ENCODE measurements around the gene NPHP1. TPM values are rescaled to one million over a fixed set of nuclear protein-coding genes. Genes with fewer than 3 reads are reported as not detected.

The NPHP1 gene
- total RNA-seq, 1 donor from 2014 or later = 2.6 TPM

DNA sequence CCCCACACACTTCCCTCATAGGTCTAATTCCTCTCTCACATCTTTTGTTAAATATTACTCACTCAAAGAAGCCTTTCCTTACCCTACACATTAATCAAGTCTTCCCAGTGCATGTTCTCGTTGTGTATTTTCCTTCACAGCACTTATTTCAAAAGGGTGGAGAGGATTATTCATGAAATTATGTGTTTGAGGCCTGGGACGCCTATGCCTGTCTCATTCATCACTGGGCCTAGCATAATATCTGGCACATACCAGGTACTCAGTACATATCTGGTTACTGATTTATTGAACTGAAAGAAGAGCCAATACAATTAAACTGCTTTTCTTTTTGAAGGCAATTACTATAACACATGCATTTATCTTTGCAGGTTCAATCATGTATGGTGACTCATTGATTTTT lies 74.1 kb downstream of the NPHP1 start:
- H3K27me3 Mint-ChIP-seq (ENCODE audit: low read depth) = no peaks in the 10 kb centered on the region
- H3K9me3 Mint-ChIP-seq (ENCODE audit: low read depth) = peaks cover 21% of the 10 kb centered on the region
- TF ChIP-seq, protein P1, sequence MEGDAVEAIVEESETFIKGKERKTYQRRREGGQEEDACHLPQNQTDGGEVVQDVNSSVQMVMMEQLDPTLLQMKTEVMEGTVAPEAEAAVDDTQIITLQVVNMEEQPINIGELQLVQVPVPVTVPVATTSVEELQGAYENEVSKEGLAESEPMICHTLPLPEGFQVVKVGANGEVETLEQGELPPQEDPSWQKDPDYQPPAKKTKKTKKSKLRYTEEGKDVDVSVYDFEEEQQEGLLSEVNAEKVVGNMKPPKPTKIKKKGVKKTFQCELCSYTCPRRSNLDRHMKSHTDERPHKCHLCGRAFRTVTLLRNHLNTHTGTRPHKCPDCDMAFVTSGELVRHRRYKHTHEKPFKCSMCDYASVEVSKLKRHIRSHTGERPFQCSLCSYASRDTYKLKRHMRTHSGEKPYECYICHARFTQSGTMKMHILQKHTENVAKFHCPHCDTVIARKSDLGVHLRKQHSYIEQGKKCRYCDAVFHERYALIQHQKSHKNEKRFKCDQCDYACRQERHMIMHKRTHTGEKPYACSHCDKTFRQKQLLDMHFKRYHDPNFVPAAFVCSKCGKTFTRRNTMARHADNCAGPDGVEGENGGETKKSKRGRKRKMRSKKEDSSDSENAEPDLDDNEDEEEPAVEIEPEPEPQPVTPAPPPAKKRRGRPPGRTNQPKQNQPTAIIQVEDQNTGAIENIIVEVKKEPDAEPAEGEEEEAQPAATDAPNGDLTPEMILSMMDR (IDR thresholded peaks at IDR 0.05) = no peak
- peaks cover 5% of the 10 kb centered on the region for H3K4me1 Mint-ChIP-seq (ENCODE audit: low read depth)
- no peak for DNase-seq (ENCODE audit: low spot score)
- peaks cover 6% of the 10 kb centered on the region for H3K36me3 Mint-ChIP-seq (ENCODE audit: low read depth)
- no peak overlapping the region for H3K27ac Mint-ChIP-seq (ENCODE audit: unreplicated experiment)
- no peak overlapping the region for H3K4me3 Mint-ChIP-seq (ENCODE audit: unreplicated experiment)

- no peaks in the 10 kb centered on the region for H3K27me3 Mint-ChIP-seq (ENCODE audit: low read depth)
- H3K27ac Mint-ChIP-seq (ENCODE audit: unreplicated experiment) = no peak overlapping the region
- DNase-seq (ENCODE audit: low spot score) = no peak
- TF ChIP-seq, protein P1 (IDR thresholded peaks at IDR 0.05) = no peak
- H3K4me3 Mint-ChIP-seq (ENCODE audit: unreplicated experiment) = no peak overlapping the region
- peaks cover 14% of the 10 kb centered on the region for H3K4me1 Mint-ChIP-seq (ENCODE audit: low read depth)
- no peaks in the 10 kb centered on the region for H3K9me3 Mint-ChIP-seq (ENCODE audit: low read depth)
- peaks cover under 1% of the 10 kb centered on the region for H3K36me3 Mint-ChIP-seq (ENCODE audit: low read depth)
These were observed 77.9 kb downstream of the NPHP1 start for GRCh38 chr2:110126906-110127305.

GRCh38 chr2:110126086-110126773 lies 78.6 kb downstream of the NPHP1 start:
- Mint-ChIP-seq H3K36me3 (ENCODE audit: low read depth) (no peaks in the 10 kb centered on the region), H3K27me3 (ENCODE audit: low read depth) (no peaks in the 10 kb centered on the region)
- no peak for DNase-seq (ENCODE audit: low spot score)

DNA sequence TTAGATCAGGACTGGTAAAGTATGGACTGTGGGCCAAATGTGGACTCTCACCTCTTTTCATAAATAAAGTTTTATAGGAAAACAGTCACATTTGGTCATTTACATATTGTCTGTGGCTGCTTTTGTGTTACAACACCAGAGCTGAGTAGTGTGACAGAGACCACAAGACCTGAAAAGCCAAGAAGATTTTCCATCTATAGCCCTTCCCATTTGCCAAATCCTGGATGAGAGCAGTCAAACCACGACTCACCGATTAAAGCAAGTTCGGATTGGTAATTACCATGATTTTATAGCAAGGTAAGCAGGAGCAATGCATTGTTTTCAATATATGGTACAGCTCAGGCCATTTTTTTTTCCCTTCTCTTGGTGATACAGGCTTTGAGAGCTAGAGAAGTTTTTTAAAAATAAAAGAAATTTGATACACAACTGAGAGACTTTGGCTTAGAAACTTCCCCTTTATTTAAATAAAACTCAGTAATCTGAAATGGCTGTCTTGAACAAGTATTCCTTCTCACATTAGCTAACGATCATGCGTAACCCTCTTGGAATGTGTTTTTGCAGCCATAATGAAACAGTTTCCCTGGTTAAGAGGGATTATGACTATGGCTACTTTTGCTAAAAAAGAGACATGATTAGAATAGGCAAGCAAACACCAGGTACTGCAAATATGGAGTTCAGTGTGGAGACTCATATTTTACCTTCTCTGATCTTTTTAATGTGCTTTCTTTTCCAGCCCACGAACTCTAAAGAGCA lies 79.7 kb downstream of the NPHP1 start:
- Mint-ChIP-seq H3K27me3 (ENCODE audit: low read depth) (no peaks in the 10 kb centered on the region), H3K9me3 (ENCODE audit: low read depth) (no peaks in the 10 kb centered on the region), H3K36me3 (ENCODE audit: low read depth) (no peaks in the 10 kb centered on the region), H3K4me3 (ENCODE audit: unreplicated experiment) (no peak overlapping the region), H3K4me1 (ENCODE audit: low read depth) (peaks cover 17% of the 10 kb centered on the region), H3K27ac (ENCODE audit: unreplicated experiment) (no peak overlapping the region)
- TF ChIP-seq, protein P1 (IDR thresholded peaks at IDR 0.05) = no peak
- DNase-seq (ENCODE audit: low spot score) = no peak

More at GRCh38 chr2:110126086-110126773, 78.6 kb downstream of the NPHP1 start:
- TF ChIP-seq, protein P1 (IDR thresholded peaks at IDR 0.05) = no peak
- Mint-ChIP-seq H3K4me1 (ENCODE audit: low read depth) (peaks cover 14% of the 10 kb centered on the region), H3K27ac (ENCODE audit: unreplicated experiment) (no peak overlapping the region), H3K9me3 (ENCODE audit: low read depth) (no peaks in the 10 kb centered on the region), H3K4me3 (ENCODE audit: unreplicated experiment) (no peak overlapping the region)

GRCh38 chr2:110124038-110124825 lies 80.6 kb downstream of the NPHP1 start:
- no peak overlapping the region for H3K27ac Mint-ChIP-seq (ENCODE audit: unreplicated experiment)
- no peaks in the 10 kb centered on the region for H3K36me3 Mint-ChIP-seq (ENCODE audit: low read depth)
- DNase-seq (ENCODE audit: low spot score) = no peak
- H3K4me3 Mint-ChIP-seq (ENCODE audit: unreplicated experiment) = no peak overlapping the region
- no peaks in the 10 kb centered on the region for H3K9me3 Mint-ChIP-seq (ENCODE audit: low read depth)
- peaks cover 17% of the 10 kb centered on the region for H3K4me1 Mint-ChIP-seq (ENCODE audit: low read depth)
- H3K27me3 Mint-ChIP-seq (ENCODE audit: low read depth) = no peaks in the 10 kb centered on the region
- TF ChIP-seq, protein P1 (IDR thresholded peaks at IDR 0.05) = no peak
